NCI-H524 treated with DMSO at 0.1 percent for 48 hours (cell line): Measurements from ENCODE around the gene TUT1.
"Not testable (repeated sequence)": the region's sequence is repeated elsewhere in the genome, so short reads cannot be mapped to it uniquely, and the experiment has no call there.

ENCODE experiments used
- DNase-seq: peaks from one replicate; lab custom pipeline; 2025; lab: John Stamatoyannopoulos, UW

Gene TUT1, protein sequence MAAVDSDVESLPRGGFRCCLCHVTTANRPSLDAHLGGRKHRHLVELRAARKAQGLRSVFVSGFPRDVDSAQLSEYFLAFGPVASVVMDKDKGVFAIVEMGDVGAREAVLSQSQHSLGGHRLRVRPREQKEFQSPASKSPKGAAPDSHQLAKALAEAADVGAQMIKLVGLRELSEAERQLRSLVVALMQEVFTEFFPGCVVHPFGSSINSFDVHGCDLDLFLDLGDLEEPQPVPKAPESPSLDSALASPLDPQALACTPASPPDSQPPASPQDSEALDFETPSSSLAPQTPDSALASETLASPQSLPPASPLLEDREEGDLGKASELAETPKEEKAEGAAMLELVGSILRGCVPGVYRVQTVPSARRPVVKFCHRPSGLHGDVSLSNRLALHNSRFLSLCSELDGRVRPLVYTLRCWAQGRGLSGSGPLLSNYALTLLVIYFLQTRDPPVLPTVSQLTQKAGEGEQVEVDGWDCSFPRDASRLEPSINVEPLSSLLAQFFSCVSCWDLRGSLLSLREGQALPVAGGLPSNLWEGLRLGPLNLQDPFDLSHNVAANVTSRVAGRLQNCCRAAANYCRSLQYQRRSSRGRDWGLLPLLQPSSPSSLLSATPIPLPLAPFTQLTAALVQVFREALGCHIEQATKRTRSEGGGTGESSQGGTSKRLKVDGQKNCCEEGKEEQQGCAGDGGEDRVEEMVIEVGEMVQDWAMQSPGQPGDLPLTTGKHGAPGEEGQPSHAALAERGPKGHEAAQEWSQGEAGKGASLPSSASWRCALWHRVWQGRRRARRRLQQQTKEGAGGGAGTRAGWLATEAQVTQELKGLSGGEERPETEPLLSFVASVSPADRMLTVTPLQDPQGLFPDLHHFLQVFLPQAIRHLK

DNA sequence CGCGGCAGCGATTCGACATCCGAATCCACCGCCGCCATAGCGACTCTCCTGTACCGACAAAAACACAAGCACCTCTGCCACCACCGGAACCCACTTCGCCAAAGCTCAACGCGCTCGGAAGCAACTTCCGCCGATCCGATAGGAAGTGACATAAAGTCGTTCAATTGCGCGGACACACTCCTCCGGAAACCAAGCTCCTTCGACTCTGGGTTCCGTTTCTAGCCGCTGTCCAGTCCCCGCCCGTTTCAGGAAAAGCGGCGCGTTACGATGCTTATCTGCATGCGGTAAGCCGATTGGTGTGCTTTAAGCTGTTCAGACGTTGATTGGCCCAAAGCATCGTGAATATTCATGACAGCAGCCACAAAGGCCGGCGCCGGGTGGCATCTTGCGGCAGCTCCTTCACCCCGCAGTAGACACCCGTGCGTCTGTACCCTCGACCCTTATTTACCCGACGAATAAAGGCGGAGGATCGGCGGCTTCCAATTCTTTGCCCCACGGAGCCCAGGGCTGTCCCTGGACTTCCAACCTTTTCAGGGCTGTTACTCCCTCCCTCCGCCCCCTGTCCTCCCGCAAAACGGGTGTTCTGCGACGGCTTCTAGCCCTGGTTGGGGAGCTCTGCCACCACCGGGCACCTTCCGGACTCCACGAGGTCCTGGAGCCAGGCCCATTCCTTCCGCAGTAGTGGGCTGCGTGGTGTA, at the start of gene TUT1:
Gene TUT1, minus strand, starts transcription at position 76 of the 698 bp plus-strand sequence. Its CDS starts 38 bp downstream, at position 38.
- peak; percentile 96 for DNase-seq

- no peak for DNase-seq
Measured at GRCh38 chr11:62632492-62632891, 41.2 kb upstream of the TUT1 start.

GRCh38 chr11:62627713-62628112, 36.4 kb upstream of the TUT1 start:
- DNase-seq = no peak

- DNase-seq = no peak
Measured at GRCh38 chr11:62622476-62623089, 31.3 kb upstream of the TUT1 start.

DNA sequence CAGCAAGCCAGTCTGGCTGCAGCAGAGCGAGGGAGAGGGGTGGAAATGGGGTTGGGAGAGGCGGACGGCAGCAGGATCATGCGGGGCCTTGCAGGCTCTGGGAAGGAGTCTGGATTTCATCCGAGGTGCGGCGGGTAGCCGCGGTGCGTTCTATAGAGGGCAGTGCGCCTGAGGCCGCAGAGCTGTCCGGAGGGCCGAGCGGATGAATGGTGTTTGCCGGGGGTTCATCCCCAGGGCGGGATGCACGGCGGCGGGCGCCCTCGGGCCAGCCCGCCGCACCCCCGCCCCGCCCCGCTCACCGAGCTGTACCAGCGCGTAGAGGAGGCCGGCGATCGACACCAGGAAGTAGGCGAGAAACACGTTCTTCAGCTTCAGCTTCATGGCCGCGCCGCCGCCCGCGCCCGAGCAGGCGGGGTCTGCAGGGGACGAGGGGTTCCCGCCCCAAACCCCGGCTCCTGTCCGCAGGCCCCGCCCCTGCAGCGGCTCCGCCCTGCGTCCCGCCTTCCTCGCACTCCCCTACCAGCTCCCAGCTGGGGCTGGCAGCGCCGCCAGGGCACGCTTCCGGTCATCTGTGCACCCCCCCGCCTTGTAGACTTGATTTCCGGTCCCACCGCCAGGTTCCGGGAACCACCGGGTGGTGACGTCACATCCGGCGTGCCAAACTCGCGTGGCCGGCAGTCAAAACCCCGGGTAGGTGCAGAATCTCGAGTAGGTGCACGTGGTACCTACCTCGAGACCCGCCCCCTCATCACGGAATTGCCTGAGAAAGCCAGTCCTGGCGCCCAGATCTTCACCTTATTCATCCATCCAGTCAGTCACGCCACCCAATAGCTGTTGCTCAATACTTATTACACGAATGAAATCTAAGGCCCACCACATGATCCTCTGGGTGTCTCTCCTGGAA, 30.5 kb upstream of the TUT1 start, which contains the start of gene B3GAT3:
Gene B3GAT3, minus strand, starts transcription at position 420 of the 904 bp plus-strand sequence. Its CDS starts 39 bp downstream, at position 381.
- DNase-seq = peak; percentile 86

GRCh38 chr11:62621027-62621566, 29.8 kb upstream of the TUT1 start:
- DNase-seq = no peak

- not testable (repeated sequence) for DNase-seq
Measured at GRCh38 chr11:62616957-62617356, 25.6 kb upstream of the TUT1 start.

GRCh38 chr11:62615521-62615920, 24.2 kb upstream of the TUT1 start:
- DNase-seq = no peak

DNA sequence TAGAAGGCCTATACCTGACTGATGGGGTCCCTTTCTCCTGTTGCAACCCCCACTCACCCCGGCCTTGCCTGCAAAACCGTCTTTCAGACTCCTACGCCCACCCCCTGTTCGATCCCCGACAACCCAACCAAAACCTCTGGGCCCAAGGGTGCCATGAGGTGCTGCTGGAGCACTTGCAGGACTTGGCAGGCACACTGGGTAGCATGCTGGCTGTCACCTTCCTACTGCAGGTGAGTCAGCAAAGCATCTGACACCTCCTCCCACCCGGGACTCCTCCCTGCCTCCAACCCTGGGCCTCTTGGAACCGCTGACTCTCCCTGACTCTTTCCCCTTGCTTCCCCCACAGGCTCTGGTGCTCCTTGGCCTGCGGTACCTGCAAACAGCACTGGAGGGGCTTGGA, 23.0 kb upstream of the TUT1 start:
- DNase-seq = no peak

GRCh38 chr11:62613291-62613778, 22.0 kb upstream of the TUT1 start:
- DNase-seq = no peak

GRCh38 chr11:62612366-62613290, 21.3 kb upstream of the TUT1 start, which contains the start of the genes EML3 and ROM1:
TSS of gene EML3 (minus strand) at chr11:62612775. CDS start at chr11:62612457, 318 bp downstream.
TSS of gene ROM1 (plus strand) at chr11:62613257. CDS start at chr11:62613282, 25 bp downstream.
- DNase-seq = no peak

- DNase-seq = no peak
Measured at GRCh38 chr11:62611705-62612365, 20.5 kb upstream of the TUT1 start.

GRCh38 chr11:62610814-62611704, 19.7 kb upstream of the TUT1 start:
- DNase-seq = no peak

- no peak for DNase-seq
Measured at GRCh38 chr11:62610403-62610802, 19.1 kb upstream of the TUT1 start.

- DNase-seq = no peak
Measured at GRCh38 chr11:62608776-62609175, 17.5 kb upstream of the TUT1 start.

DNA sequence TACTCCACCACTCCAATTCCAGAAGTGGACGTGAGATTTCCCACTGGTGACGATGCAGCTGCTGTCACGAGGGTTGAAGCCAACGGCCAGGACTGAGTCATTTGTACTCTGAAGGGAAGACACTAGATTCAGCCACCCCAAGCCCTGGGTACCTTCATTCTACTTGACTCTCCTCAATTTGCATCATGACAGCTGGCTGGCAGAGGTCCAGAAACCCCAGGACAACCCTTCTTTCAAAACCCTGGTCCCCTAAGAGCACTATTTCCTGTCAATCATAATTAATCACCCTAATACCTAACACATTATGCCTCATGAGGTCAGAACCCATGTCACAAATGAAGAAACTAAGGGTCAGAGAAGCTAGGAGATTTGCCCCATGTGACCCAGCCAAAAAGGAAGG, 16.4 kb upstream of the TUT1 start:
- DNase-seq = no peak

- no peak for DNase-seq
Measured at GRCh38 chr11:62605902-62606301, 14.6 kb upstream of the TUT1 start.
